SU-DHL-6 (cell line): ENCODE data around the gene RUNX2.

Experiments used
- CTCF ChIP-seq: fragments of 200-600 bp; sonication (generic); IDR thresholded peaks from one replicate; pipeline ENCODE4 v1.5.1; 2017; ENCODE audit warnings: antibody characterized with exemption, mild to moderate bottlenecking, low read length, moderate library complexity; ENCODE audit not compliant: insufficient read depth, poor library complexity, severe bottlenecking
- EZH2phosphoT487 ChIP-seq: fragments of 200-600 bp; sonication (generic), shearing (Covaris generic); conservative IDR thresholded peaks from 2 replicates; pipeline ENCODE4 v1.6.1; 2018; ENCODE audit warnings: mild to moderate bottlenecking, antibody characterized with exemption, low read length, moderate library complexity, mixed read lengths

DNA sequence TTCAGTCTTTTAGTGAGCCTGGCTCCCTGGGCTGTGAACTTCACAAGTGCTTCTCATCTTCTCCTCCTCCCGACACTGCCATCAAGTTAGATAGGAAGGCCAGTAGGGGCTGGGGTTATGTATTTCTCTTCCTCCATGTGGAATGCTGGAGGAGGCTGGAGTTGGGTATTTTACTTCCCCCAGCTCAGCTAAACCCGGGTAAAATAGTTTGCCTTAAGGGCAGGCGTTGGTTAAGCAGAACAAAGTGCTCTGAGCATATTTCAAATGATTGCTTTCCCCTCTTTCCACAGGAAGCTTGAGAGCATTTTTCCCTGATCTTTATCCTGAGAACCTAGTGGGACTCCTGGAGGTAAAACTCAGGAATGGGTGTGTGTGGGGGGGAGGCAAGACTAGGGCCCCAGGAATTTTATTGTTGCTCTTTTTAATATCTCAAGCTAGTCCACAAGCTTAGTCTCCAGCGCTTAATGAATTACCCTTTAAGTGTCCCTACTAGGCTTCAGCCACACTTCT lies 66.5 kb downstream of the RUNX2 start:
- TF ChIP-seq CTCF, result no peak
- TF ChIP-seq EZH2phosphoT487, result no peak
